Measurements from ENCODE around the gene EDN1. TPM values are rescaled to one million over a fixed set of nuclear protein-coding genes. Genes with fewer than 3 reads are reported as not detected.

The EDN1 gene
- total and polyA plus RNA-seq, 2 of the 13 experiments (the other 11 are each of a cell fraction or from before 2014, with no cell fraction given) = 0.15 to 1.2 TPM

DNA sequence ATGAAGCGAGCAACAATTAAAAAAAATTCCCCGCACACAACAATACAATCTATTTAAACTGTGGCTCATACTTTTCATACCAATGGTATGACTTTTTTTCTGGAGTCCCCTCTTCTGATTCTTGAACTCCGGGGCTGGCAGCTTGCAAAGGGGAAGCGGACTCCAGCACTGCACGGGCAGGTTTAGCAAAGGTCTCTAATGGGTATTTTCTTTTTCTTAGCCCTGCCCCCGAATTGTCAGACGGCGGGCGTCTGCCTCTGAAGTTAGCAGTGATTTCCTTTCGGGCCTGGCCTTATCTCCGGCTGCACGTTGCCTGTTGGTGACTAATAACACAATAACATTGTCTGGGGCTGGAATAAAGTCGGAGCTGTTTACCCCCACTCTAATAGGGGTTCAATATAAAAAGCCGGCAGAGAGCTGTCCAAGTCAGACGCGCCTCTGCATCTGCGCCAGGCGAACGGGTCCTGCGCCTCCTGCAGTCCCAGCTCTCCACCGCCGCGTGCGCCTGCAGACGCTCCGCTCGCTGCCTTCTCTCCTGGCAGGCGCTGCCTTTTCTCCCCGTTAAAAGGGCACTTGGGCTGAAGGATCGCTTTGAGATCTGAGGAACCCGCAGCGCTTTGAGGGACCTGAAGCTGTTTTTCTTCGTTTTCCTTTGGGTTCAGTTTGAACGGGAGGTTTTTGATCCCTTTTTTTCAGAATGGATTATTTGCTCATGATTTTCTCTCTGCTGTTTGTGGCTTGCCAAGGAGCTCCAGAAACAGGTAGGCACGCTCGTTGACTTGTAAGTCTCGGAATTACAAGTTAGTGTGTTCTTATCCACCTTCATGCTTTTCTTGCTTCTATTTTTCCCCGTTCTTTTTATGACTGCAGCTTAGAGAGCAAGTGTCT, at the start of gene EDN1 (continued):
- TF ChIP-seq CC2D1A (CRISPR knock-in tag; IDR thresholded peaks at IDR 0.05) (no peak), ZNF362 (CRISPR knock-in tag; IDR thresholded peaks at IDR 0.05; ENCODE audit: borderline replicate concordance) (no peak), ISX (CRISPR knock-in tag; conservative IDR thresholded peaks at IDR 0.05) (no peak)

DNA sequence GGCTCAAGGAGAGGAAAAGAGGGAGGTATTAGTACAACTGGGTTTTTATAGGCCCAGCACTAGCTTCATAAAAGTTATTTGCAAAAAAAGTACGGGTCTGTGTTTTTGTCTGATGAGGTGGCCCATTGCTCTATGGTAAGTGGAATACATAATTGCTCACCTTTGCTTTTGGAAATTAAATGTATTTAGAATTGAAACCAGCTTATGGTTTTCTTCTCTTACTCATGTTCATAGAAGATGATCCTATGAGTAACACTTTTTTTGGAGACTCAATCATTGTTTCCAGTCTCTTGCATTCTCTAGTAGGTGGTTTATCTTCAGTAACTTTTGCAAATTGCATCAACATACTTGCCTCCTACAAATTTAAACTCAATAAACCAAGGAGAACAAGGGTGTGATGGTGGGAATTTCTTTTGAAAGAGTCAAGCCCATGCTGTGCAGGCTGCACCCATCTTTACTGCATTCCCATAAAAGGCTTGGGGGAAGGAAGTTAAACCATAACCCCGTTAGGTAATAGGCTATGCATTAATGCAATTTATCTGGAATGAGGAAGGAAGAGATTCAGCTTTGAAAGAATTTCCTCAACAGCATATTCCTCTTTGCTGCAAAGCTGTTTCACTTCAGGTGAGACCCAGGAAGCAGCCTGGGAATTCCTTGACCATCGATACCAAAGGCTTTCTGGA, 48.5 kb upstream of the EDN1 start:
- no peak overlapping the region for H3K4me3 ChIP-seq (replicated peaks in 1 of 3; ENCODE audit: insufficient read depth in 1 of 3, low read depth in 2 of 3, low read length in 3 of 3)
- intact Hi-C loops (cut with micrococcal nuclease; ENCODE audit: unreplicated experiment) (no loop called here), in situ Hi-C loops (cut with HindIII; ENCODE audit: extremely low pct_ligation_motif_present, low pct_unique_long_range_greater_than_20kb) (no loop called here)
- H3K4me1 ChIP-seq (ENCODE audit: insufficient read depth, low read length) = no peaks in the 10 kb centered on the region
- 25% methylated on average over 3 of the region's 3 CpGs for WGBS (ENCODE audit: low lambda C conversion rate)
- no peak overlapping the region for H3K4me2 ChIP-seq (ENCODE audit: low read depth, low read length)
- TF ChIP-seq ETV5 (CRISPR knock-in tag; IDR thresholded peaks at IDR 0.05; ENCODE audit: borderline replicate concordance) (no peak), CCAR2 (optimal IDR thresholded peaks at IDR 0.05; ENCODE audit: low read depth, low read length) (no peak), ZNF557 (CRISPR knock-in tag; IDR thresholded peaks at IDR 0.05) (no peak), MAF1 (CRISPR knock-in tag; IDR thresholded peaks at IDR 0.05; ENCODE audit: borderline replicate concordance) (no peak)
- TF ChIP-seq, protein P1, sequence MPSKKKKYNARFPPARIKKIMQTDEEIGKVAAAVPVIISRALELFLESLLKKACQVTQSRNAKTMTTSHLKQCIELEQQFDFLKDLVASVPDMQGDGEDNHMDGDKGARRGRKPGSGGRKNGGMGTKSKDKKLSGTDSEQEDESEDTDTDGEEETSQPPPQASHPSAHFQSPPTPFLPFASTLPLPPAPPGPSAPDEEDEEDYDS (CRISPR knock-in tag; IDR thresholded peaks at IDR 0.05) = no peak
- no peaks in the 10 kb centered on the region for H4K20me1 ChIP-seq (ENCODE audit: insufficient read depth, low read length)
- no peaks in the 10 kb centered on the region for H3K9me3 ChIP-seq (ENCODE audit: low read length)
- DNase-seq (ENCODE audit: low spot score) (no peak), ATAC-seq (no peak), FAIRE-seq (no peak)
- no peak overlapping the region for H3K9ac ChIP-seq (ENCODE audit: insufficient read depth, low read depth, low read length)
- POLR2A ChIA-PET = no interaction called here
- no peaks in the 10 kb centered on the region for H3K36me3 ChIP-seq (replicated peaks in 1 of 2; ENCODE audit: control insufficient read depth in 1 of 2, insufficient read depth in 2 of 2, low read length in 2 of 2)
- BruUV-seq (replicated peaks) = no TSS peak
- H3K27ac ChIP-seq (ENCODE audit: extremely low read length, insufficient read depth, low read length) = no peak overlapping the region
- no peak overlapping the region for H2AFZ ChIP-seq (ENCODE audit: low read length)
- no peaks in the 10 kb centered on the region for H3K27me3 ChIP-seq (ENCODE audit: control insufficient read depth in 1 of 2, insufficient read depth in 2 of 2, low read length in 2 of 2)
- H3K79me2 ChIP-seq (ENCODE audit: insufficient read depth, low read length) = no peaks in the 10 kb centered on the region
- CTCF ChIA-PET (ENCODE audit: low intra/inter-chr PET ratio, low total read pairs) = no interaction called here
